Inflammatory macrophage treated with lipopolysaccharide for 1 hour (primary cell): ENCODE data around the gene CALHM2.

Experiments
- DNase-seq, 2 donors: peaks; one replicate each; pipeline ENCODE4 v3.0.0-alpha.2; 2020 to 2022

The CALHM2 gene

GRCh38 chr10:103475437-103475836, 23.3 kb upstream of the CALHM2 start:
- no peak for DNase-seq

DNA sequence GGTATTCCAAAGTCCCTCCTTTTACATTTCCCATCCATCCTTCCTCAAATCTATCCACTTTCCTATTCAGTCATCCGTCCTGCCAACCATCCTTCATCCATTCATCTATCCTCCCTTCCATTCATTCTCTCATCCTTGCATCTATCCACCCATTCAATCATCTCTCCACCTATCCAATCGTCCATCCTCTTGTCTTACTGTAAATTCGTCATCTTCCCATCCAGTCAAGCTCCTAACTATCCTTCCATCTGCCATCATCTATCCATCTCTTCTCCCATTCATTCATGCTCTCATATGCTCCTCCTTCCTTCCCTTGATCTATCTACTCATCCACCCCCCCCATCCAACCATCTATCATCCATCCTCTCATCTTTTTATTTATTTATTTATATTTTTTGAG, 21.9 kb upstream of the CALHM2 start:
- no peak for DNase-seq

GRCh38 chr10:103473261-103473671, 21.1 kb upstream of the CALHM2 start:
- no peak for DNase-seq

GRCh38 chr10:103472005-103472404, 19.8 kb upstream of the CALHM2 start:
- no peak for DNase-seq

DNA sequence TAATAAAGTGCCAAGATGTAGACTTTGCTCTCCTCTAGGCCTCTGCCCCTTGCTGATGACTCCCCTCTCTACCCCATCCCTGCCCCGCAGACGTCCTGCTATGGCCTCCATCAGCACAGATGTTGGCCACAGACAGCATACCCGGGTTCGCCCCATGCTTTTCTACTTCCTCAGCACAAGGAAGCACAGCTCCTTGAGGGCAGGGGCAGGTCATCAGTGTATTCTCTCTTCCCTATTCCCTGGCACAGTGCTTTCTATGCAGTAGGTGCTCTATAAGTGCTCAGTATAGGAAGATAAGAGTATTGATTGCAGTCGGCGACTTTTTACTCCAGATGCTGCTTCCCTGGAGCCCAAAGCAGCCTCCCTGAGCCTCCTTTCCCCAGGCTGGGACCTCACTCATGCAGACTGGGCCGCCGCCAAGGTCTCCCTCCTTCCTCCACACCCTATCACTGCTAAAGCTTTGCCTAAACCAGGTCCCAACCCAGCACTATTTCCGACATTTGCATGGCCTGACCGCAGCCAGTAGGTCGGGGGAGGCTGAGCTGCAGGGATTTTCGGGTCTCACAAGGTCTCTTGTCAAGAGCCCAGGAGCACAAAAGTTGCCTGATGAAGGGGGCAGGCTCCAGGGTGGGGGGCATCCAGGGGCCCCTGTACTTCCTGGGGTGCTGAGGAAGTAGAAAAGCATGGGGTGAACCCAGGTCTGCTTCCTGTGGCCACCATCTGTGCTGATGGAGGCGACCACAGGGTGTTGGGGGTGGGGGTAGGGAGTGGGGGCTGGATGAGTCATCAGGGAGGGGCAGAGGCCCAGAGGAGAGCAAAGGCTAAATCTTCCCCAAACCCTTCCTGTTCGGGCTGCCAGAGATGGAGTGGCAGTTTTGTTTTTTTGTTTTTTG, 18.8 kb upstream of the CALHM2 start:
- peak; percentile 44 to 70 for DNase-seq

- DNase-seq, result peak in 1 of 2 donors; percentile 46
These were observed 17.0 kb upstream of the CALHM2 start for GRCh38 chr10:103469201-103469600.

DNA sequence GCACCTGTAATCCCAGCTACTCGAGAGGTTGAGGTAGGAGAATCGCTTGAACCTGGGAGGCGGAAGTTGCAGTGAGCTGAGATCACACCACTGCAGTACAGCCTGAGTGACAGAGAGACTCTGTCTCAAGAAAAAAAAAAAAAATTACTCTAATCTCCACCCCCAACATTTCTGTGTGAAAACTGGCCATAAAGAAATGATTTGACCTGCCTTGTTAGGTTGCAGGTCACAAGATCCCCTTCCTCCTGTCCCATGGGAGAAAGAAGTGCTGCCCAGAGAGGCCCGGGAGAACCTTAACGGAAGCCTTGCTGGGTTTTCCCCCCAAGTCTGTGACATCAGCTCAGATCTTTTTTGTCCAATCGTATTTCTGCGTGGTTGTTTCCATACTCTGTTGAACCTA, 15.2 kb upstream of the CALHM2 start:
- peak in 1 of 2 donors; percentile 63 for DNase-seq

- DNase-seq, result no peak
These were observed 14.6 kb upstream of the CALHM2 start for GRCh38 chr10:103466734-103467133.

DNA sequence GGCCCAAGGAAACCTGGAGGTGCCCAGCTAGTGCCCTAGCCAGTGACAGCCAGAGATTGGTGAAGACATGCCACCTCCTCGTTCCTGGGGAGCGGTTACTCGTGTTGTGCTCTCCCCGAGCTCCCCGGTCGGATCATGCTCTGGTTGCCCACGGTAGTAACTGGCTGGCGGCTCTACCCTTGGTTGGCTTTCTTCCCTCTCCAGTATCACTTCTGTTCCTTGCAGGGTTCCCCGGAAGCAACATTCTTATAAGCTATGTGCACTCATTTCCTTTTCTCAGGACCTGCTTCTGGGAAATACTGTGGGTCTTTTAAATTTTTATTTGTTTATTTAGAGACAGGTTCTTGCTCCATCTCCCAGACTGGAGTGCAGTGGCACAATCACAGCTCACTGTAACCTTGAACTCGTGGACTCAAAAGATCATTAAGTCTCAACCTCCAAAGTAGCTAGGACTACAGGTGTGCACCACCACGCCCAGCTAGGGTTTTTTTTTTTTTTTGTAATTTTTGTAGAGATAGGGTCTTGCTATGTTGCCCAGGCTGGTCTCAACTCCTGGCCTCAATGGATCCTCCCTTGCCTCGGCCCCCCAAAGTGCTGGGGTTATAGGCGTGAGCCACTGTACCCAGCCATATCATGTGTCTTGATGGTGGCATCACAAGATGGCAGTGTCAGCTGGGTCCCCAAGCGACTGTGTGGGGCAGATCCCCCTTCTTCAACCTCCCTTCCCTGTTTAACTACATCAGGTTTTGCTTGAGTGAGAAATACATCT, 13.4 kb upstream of the CALHM2 start:
- DNase-seq, result peak; percentile 45 to 48

- peak; percentile 29 to 66 for DNase-seq
These were observed 11.3 kb upstream of the CALHM2 start for GRCh38 chr10:103463499-103463898.

DNA sequence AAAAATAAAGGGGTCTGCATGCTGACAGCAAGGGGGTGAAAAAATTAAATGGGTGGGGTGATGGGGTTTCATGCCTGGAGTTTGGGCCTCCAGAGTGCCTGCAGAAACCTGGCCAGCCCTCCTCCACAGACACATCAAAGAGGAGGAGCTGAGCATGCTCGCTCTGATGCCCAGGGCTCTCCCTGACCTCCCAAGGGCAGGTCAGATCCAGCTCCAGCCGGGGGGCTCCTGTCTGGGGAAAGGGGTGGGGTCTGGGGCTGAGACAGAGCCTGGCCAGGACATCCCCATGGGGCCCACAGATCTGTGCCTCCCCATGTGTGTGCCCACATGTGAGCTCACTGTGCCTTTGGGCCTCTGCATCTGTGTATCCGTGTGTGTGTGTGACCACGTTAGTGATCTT, 7.4 kb upstream of the CALHM2 start:
- no peak for DNase-seq

DNA sequence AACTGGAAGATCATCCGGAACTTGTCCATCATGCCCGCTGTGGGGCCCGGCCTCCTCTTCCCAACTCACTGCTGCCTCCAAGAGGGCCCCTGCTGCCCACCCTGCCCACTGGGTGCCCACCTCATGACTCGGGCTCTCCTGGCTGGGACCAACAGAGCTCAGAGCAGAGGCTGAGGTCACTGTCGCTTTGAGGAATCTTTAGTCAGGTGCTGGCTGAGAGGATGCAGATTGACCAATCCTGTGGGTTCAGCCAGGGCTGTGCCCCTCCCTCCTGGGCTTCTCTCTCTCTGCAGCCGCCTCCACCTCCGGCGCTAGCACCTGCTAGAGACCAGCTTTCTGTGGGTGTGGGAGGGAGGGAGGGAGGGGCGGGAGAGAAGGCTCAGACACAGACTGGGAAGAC, 6.5 kb upstream of the CALHM2 start, which contains the start of gene CALHM1:
CALHM1 (minus strand) TSS at position 181 of the 400 bp plus-strand sequence; CDS start at position 32, 149 bp downstream.
- peak; percentile 25 to 55 for DNase-seq

GRCh38 chr10:103457896-103458583, 5.9 kb upstream of the CALHM2 start:
- DNase-seq, result no peak

GRCh38 chr10:103457176-103457712, 5.1 kb upstream of the CALHM2 start:
- no peak for DNase-seq

DNA sequence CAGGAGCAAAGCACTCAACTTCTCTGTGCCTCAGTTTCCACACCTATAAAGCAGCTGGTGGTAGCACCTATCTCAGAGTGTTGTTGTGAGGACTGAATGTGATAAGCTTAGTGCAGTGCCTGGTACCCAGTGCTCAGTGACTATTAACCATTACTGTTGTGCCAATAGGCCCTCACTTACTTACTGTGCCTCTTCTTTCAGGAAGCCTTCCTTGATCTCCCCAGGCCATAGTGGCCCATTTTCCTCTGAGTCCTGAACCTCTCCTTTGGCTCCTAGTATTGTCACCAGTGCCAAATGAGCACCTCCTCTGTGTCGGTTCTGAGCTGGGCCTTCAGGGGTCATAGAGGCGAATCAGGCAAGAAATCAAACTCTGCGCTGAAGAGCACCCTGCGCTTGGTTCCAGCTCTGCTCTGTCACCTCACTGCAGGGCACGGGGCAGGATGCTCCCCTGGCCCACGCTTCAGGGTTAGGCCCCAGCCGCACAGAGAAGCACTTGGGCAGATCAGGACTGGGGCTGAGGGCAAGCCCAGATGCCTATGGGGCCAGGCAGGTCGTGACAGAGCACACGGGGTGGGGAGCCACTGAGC, 4.0 kb upstream of the CALHM2 start:
- no peak for DNase-seq

- DNase-seq, result no peak
These were observed 3.1 kb upstream of the CALHM2 start for GRCh38 chr10:103455235-103455634.

DNA sequence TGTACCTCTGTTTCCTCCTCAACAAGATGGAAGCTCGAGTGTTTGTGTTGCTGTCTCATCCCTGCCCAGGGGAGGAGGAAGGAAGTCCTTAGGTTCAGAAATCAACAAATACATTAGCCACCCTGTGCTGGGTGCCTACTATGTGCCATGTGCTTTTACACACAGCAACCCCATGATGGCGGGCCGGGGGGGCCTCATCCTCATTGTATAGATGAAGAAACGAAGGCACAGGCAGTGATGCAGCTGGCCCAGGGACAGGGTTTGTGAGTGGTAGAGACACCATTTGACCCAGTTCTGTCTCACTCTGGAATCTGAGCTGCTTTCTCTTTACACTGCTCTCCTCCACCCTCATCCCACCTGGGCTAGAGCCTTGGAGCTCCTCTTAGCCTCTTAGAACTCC, 1.9 kb upstream of the CALHM2 start:
- no peak for DNase-seq

GRCh38 chr10:103452506-103453230, 498 bp upstream of the CALHM2 start:
- DNase-seq, result no peak

- peak; percentile 41 to 55 for DNase-seq
These were observed 918 bp downstream of the CALHM2 start for GRCh38 chr10:103451091-103451813.

GRCh38 chr10:103450201-103450695, 1.9 kb downstream of the CALHM2 start:
- DNase-seq, result no peak
